ENCODE data around the gene GPATCH2.

DNA sequence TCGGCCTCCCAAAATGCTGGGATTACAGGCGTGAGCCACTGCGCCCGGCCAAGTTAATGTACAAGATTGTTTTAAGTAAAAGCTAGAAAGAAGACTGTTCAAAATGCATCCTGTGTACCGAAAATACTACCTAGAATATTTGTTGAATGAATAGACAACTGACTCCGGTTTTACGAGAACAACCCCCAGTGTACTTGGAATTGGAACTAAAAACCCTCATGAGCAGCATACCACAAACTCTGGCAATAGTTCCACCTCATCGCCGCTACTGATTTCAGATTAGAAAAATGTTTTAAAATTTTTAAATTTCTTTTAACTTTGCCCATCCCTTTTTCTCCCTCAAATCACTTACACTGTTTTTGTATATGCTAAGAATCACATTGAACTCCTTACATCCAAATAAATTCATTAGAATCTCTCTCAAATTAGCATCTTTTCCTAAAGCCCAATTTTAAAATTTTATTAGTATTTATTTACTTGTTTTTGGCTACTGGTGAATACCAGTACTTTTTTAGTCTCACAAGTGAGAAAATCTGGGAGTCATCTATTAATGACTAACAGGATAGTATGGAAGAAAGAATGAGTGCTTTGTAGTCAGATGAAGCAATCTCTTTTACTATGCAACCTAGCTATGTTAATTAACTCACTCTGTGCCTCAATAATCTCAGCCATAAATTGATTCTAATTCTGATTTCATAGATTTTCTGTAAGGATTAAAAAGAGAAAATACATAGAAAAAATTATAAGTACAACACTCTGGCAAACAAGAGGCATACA, 95.1 kb downstream of the GPATCH2 start:
- TF ChIP-seq EP300 (IDR thresholded peaks at IDR 0.05; ENCODE audit: borderline replicate concordance) (no peak), NFIC (IDR thresholded peaks at IDR 0.05) (no peak), YY1 (IDR thresholded peaks at IDR 0.05; ENCODE audit: low read depth) (no peak), TAF1 (IDR thresholded peaks at IDR 0.05; ENCODE audit: low read depth) (no peak), RAD21 (IDR thresholded peaks at IDR 0.05; ENCODE audit: low read depth) (no peak), TEAD4 (IDR thresholded peaks at IDR 0.05) (no peak), EGR1 (IDR thresholded peaks at IDR 0.05) (no peak), FOXM1 (IDR thresholded peaks at IDR 0.05; ENCODE audit: borderline replicate concordance, low read depth) (no peak), CREB1 (IDR thresholded peaks at IDR 0.05; ENCODE audit: low read depth) (no peak), CEBPB (IDR thresholded peaks at IDR 0.05) (no peak), ZBTB7A (IDR thresholded peaks at IDR 0.05; ENCODE audit: low read depth) (no peak)
- TF ChIP-seq, protein P1, sequence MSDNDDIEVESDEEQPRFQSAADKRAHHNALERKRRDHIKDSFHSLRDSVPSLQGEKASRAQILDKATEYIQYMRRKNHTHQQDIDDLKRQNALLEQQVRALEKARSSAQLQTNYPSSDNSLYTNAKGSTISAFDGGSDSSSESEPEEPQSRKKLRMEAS (IDR thresholded peaks at IDR 0.05) = no peak
- TF ChIP-seq, protein P2, sequence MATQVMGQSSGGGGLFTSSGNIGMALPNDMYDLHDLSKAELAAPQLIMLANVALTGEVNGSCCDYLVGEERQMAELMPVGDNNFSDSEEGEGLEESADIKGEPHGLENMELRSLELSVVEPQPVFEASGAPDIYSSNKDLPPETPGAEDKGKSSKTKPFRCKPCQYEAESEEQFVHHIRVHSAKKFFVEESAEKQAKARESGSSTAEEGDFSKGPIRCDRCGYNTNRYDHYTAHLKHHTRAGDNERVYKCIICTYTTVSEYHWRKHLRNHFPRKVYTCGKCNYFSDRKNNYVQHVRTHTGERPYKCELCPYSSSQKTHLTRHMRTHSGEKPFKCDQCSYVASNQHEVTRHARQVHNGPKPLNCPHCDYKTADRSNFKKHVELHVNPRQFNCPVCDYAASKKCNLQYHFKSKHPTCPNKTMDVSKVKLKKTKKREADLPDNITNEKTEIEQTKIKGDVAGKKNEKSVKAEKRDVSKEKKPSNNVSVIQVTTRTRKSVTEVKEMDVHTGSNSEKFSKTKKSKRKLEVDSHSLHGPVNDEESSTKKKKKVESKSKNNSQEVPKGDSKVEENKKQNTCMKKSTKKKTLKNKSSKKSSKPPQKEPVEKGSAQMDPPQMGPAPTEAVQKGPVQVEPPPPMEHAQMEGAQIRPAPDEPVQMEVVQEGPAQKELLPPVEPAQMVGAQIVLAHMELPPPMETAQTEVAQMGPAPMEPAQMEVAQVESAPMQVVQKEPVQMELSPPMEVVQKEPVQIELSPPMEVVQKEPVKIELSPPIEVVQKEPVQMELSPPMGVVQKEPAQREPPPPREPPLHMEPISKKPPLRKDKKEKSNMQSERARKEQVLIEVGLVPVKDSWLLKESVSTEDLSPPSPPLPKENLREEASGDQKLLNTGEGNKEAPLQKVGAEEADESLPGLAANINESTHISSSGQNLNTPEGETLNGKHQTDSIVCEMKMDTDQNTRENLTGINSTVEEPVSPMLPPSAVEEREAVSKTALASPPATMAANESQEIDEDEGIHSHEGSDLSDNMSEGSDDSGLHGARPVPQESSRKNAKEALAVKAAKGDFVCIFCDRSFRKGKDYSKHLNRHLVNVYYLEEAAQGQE (IDR thresholded peaks at IDR 0.05; ENCODE audit: low read depth) = no peak
- TF ChIP-seq, protein P3, sequence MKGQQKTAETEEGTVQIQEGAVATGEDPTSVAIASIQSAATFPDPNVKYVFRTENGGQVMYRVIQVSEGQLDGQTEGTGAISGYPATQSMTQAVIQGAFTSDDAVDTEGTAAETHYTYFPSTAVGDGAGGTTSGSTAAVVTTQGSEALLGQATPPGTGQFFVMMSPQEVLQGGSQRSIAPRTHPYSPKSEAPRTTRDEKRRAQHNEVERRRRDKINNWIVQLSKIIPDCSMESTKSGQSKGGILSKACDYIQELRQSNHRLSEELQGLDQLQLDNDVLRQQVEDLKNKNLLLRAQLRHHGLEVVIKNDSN (IDR thresholded peaks at IDR 0.05) = no peak

Data from Ishikawa (cell line).